ENCODE measurements around the gene ZXDC. TPM values are rescaled to one million over a fixed set of nuclear protein-coding genes. Genes with fewer than 3 reads are reported as not detected.

Gene ZXDC
- total RNA-seq, 1 donor from 2014 or later: 26.6 TPM

DNA sequence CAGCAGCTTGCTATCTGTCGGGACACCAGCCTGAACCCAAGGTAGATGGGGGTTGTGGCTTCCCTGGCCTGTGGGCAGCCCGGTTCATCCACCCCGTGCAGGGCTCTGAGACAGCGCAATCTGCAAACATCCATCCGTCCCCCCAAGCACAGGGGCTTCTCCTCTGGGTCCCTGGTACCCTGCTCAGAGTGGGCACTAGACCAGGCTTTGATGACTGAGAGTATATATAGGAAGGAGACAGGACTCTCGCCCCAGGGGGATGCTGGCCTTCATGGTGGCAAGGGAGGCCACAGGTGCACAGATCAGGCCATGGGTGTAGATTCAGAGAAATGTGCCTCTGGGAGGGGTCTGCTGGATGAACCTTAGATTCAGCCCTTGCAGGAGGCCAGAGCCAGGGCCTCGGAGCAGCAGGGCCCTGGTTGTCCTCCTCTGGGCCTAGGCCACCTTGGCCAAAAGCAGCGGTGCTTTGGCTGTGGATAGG, 40.7 kb downstream of the ZXDC start:
- Mint-ChIP-seq H3K4me1 (ENCODE audit: low read depth) (peaks cover 8% of the 10 kb centered on the region), H3K9me3 (ENCODE audit: low read depth) (no peaks in the 10 kb centered on the region), H3K27me3 (ENCODE audit: low read depth) (no peaks in the 10 kb centered on the region), H3K27ac (ENCODE audit: unreplicated experiment) (no peak overlapping the region), H3K4me3 (ENCODE audit: unreplicated experiment) (no peak overlapping the region), H3K36me3 (ENCODE audit: low read depth) (peaks cover 12% of the 10 kb centered on the region)
- TF ChIP-seq, protein P1, sequence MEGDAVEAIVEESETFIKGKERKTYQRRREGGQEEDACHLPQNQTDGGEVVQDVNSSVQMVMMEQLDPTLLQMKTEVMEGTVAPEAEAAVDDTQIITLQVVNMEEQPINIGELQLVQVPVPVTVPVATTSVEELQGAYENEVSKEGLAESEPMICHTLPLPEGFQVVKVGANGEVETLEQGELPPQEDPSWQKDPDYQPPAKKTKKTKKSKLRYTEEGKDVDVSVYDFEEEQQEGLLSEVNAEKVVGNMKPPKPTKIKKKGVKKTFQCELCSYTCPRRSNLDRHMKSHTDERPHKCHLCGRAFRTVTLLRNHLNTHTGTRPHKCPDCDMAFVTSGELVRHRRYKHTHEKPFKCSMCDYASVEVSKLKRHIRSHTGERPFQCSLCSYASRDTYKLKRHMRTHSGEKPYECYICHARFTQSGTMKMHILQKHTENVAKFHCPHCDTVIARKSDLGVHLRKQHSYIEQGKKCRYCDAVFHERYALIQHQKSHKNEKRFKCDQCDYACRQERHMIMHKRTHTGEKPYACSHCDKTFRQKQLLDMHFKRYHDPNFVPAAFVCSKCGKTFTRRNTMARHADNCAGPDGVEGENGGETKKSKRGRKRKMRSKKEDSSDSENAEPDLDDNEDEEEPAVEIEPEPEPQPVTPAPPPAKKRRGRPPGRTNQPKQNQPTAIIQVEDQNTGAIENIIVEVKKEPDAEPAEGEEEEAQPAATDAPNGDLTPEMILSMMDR (IDR thresholded peaks at IDR 0.05): no peak
- no peak for DNase-seq (ENCODE audit: low spot score)

- Mint-ChIP-seq H3K27me3 (ENCODE audit: low read depth) (no peaks in the 10 kb centered on the region), H3K9me3 (ENCODE audit: low read depth) (no peaks in the 10 kb centered on the region), H3K27ac (ENCODE audit: unreplicated experiment) (no peak overlapping the region)
Observed at GRCh38 chr3:126434264-126434590, 41.5 kb downstream of the ZXDC start.

GRCh38 chr3:126433496-126434263, 42.0 kb downstream of the ZXDC start:
- Mint-ChIP-seq H3K4me3 (ENCODE audit: unreplicated experiment) (no peak overlapping the region), H3K27ac (ENCODE audit: unreplicated experiment) (no peak overlapping the region), H3K27me3 (ENCODE audit: low read depth) (no peaks in the 10 kb centered on the region), H3K4me1 (ENCODE audit: low read depth) (peaks cover 8% of the 10 kb centered on the region), H3K9me3 (ENCODE audit: low read depth) (no peaks in the 10 kb centered on the region), H3K36me3 (ENCODE audit: low read depth) (peaks cover 11% of the 10 kb centered on the region)
- TF ChIP-seq, protein P1 (IDR thresholded peaks at IDR 0.05): no peak
- DNase-seq (ENCODE audit: low spot score): no peak

More at GRCh38 chr3:126434264-126434590, 41.5 kb downstream of the ZXDC start:
- peaks cover 12% of the 10 kb centered on the region for H3K36me3 Mint-ChIP-seq (ENCODE audit: low read depth)
- H3K4me1 Mint-ChIP-seq (ENCODE audit: low read depth): peaks cover 8% of the 10 kb centered on the region
- TF ChIP-seq, protein P1 (IDR thresholded peaks at IDR 0.05): no peak
- DNase-seq (ENCODE audit: low spot score): no peak
- no peak overlapping the region for H3K4me3 Mint-ChIP-seq (ENCODE audit: unreplicated experiment)

- Mint-ChIP-seq H3K27ac (ENCODE audit: unreplicated experiment) (no peak overlapping the region), H3K4me1 (ENCODE audit: low read depth) (peaks cover 8% of the 10 kb centered on the region), H3K36me3 (ENCODE audit: low read depth) (peaks cover 9% of the 10 kb centered on the region), H3K9me3 (ENCODE audit: low read depth) (no peaks in the 10 kb centered on the region), H3K27me3 (ENCODE audit: low read depth) (no peaks in the 10 kb centered on the region), H3K4me3 (ENCODE audit: unreplicated experiment) (no peak overlapping the region)
- no peak for DNase-seq (ENCODE audit: low spot score)
- TF ChIP-seq, protein P1 (IDR thresholded peaks at IDR 0.05): no peak
Observed at GRCh38 chr3:126433105-126433430, 42.6 kb downstream of the ZXDC start.

GRCh38 chr3:126432361-126433104, 43.2 kb downstream of the ZXDC start:
- Mint-ChIP-seq H3K27me3 (ENCODE audit: low read depth) (no peaks in the 10 kb centered on the region), H3K36me3 (ENCODE audit: low read depth) (peaks cover 8% of the 10 kb centered on the region), H3K4me3 (ENCODE audit: unreplicated experiment) (no peak overlapping the region), H3K9me3 (ENCODE audit: low read depth) (no peaks in the 10 kb centered on the region), H3K27ac (ENCODE audit: unreplicated experiment) (no peak overlapping the region), H3K4me1 (ENCODE audit: low read depth) (peaks cover 8% of the 10 kb centered on the region)
- DNase-seq (ENCODE audit: low spot score): no peak
- TF ChIP-seq, protein P1 (IDR thresholded peaks at IDR 0.05): no peak

Data from chondrocyte (in vitro differentiated cells).